GM13976 (cell line): ENCODE results near the gene SULF2.

Experiments used
- DNase-seq: peaks from one replicate; pipeline ENCODE4 v3.0.0; 2012; ENCODE audit warnings: low spot score
- CTCF ChIP-seq: IDR thresholded peaks from 2 replicates; pipeline ENCODE4 v1.5.1; 2012; ENCODE audit warnings: borderline replicate concordance, mild to moderate bottlenecking; ENCODE audit not compliant: insufficient read depth; ENCODE audit errors: extremely low read depth, missing control alignments, control extremely low read depth
- in situ Hi-C: fragments of 300-500 bp; cut with MboI; formaldehyde crosslinking; loops from one replicate; pipeline ENCODE4 v1.12.0; 2022; ENCODE audit warnings: low sequenced_read_pairs, mixed read lengths, inconsistent platforms; ENCODE audit not compliant: unreplicated experiment

SULF2 gene

GRCh38 chr20:47762699-47763268 lies 22.5 kb downstream of the SULF2 start:
- no peak for TF ChIP-seq CTCF
- DNase-seq = no peak

DNA sequence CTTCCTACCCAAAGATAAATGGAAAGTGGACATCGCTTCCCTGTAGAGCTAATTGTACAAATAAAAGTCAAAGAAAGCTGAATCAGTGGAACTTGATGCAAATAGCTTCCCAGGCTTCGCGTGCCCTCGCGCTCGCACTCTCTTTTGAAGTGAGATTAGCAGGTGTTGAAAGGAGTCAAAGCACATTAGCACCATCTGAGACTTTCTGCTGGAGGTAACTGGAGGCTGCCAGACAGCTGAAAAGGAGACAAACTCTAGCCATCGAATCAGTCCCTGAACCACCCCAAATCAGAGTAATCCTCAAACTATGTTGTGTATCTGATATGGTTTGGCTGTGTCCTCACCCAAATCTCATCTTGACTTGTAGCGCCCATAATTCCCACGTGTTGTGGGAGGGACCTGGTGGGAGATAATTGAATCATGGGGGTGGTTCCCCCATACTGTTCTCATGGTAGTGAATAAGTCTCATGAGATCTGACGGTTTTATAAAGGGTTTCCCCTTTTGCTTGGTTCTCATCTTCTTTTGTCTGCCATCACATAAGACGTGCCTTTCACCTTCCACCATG lies 23.7 kb downstream of the SULF2 start:
- TF ChIP-seq CTCF = no peak
- no peak for DNase-seq
- in situ Hi-C loops = no loop called here

More at GRCh38 chr20:47762699-47763268, 22.5 kb downstream of the SULF2 start:
- in situ Hi-C loops = no loop called here

DNA sequence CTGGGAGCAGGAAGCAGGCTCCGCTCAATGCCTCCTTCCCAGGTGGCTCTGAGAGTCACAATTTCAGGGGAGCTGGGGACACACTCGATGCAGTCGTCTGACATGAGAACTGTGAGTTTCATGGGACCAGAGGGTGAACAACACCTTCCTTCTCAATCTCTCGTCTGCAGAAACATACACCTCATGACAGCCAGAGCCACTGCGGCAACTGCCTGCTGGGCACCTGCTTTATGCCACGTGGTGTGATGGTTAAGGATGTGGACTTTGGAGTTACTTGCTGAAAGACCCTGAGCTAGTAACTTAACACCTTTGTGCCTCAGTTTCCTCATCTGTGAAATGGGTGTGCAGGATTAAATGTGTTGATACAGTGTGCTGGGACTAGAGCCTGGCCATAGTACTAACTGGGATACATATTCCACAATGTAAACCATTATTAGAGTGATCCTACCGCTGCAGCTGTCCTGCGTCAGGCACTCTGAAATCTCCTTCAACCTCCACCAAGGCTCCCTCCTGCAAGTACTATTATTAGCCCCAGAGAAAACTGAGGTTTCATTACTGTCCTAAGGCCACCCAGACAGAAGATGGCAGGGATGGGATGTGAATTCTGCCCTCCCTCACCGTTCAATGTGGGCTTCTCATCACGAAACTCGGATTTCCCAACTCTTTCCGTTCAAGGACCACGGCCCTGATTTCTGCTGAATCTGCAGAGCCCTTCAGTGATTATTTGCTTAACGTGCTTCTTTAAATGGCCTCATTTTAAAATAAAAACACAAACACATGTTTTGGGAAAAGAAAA lies 24.4 kb downstream of the SULF2 start:
- DNase-seq = no peak
- TF ChIP-seq CTCF = no peak
- in situ Hi-C loops = no loop called here

DNA sequence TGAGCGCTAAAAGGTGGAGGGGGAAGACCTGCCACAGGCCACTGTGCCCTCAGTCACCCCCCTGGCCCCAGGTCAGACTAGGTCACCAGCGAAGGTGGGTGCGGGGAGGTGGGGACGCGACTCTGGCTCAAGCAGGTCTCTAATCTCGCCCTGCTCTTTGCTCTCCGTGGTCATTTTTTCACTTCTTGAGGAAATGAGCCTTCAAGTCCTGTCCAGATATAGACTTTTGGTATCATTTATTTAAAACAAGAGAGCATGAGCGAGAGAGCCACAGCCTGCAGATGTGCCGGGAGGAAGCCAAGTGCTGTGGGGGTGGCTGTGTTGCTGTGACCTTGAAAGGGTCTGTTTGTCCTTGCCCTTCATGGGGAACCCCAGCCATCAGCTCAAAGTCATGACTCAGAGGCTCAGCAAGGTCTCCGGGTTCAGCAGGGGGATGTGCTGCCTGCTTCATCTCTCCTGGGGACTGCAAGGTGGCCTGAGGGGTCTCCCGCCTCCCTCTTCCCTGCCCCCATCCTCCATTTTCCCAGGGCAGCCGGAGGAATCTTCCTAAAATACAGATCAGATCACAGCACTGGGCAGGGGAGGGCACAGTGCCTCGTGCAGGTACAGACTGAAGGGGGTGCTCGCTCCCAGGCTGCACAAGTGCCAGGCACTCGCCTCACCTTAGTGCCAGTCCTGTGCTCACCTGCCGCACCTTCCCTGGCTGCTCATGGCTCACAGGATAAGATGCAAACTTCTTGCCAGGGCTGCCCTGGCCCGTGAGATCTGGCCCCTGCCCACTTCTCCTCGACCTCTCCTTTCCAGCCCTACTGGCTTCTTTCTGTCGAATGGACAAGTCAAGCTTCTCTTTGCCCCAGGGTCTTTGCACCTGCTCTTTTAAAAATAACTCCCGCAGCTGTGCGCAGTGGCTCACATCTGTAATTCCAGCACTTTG lies 26.5 kb downstream of the SULF2 start:
- peak; percentile 47 for DNase-seq
- no peak for TF ChIP-seq CTCF
- in situ Hi-C loops = no loop called here

GRCh38 chr20:47757145-47758035 lies 27.9 kb downstream of the SULF2 start:
- no peak for DNase-seq
- TF ChIP-seq CTCF = no peak
- in situ Hi-C loops = no loop called here
